GM21529 (cell line): ENCODE data around the gene PXN.
"Not testable (repeated sequence)": the region's sequence is repeated elsewhere in the genome, so short reads cannot be mapped to it uniquely, and the experiment has no call there.

ENCODE experiments used
- ATAC-seq: cut with Tn5 transposase; IDR thresholded peaks from one replicate; pipeline ENCODE4 v1.9.1; 2021; ENCODE audit not compliant: unreplicated experiment

PXN gene

DNA sequence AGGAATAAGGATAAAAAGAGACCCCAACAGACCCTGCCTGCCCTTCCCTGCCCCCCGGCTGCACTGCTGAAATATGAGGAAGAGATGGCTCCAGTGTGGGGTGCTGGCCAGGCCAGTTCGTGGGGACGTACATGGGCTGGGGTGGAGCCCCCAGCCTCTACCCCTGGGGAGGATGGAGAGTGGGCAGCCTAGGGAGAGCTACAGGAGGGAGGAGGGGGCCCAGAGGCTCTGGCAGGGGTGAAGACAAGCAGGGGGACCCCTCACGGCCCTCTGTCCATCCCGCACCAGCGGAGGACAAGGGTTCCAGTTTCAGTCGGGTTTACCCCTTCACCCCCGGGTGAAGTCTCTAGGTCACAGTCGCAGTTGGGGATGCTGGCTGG lies 53.6 kb downstream of the PXN start:
- no peak for ATAC-seq

DNA sequence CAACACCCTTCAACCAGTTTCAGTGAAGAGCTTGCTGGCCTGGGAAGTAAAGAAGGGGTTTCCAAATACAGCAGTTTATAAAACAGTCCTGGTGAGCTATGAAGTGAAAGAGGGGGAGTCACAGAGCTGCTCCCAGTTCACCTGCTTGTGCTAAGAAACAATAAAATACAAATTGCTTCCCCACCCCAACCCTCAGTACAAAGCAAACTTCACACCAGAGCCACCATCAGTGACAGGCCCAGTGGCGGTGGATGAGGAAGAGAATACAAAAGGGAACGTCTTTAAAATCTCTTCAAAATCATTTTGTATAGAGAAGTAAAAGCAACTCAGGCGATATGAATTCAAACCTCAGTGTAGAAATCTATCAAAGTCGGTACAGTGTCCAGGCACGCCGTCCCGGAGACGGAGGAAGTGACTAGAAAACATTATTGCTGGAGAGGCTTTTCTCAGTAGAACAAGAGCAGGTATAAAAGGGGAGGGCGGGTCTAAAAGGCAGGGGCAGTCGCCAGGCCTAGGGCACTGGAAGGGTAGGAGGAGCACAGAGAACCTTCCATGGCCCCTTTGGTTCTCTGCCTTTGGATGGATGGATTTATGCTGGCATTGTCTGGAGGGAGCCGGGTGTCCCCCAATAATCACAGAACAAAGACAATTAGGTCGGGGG lies 54.2 kb downstream of the PXN start:
- ATAC-seq, result no peak

DNA sequence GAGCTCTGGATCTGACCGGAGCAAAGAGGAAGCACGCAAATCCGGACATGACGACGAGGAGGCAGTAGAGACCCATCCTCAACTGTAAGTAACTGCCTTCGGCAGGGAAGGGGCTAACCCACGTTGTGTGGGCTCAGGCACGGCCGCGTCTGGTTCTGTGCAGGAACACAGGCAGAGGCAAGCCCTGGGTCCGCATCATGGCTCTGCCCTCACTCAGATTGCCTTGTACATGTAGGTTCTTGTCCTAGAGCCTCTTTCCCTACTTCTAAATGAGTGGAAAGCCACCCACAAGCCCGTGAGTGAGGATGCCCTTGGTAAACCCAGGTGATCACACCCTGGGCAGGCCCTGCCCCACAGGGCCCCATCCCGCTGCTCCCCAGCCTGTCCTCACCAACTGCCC lies 55.7 kb downstream of the PXN start:
- no peak for ATAC-seq

DNA sequence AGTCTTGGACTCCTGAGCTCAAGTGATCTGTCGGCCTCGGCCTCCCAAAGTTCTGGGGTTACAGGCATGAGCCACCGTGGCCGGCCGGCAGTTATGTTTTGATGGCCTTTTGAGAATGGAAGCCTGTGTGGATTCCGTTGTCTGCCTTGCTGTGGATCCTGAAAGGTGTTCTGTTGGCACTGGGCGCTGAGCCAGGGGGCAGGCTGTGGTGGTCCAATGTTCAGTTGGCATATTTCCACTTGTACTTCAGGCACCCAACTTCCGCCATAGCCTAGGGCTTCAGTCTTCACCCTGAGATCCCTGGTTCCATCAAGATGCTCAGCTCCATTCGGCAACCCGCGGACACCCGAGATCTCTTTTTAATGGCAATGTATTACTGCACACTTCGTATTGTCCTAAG lies 58.3 kb downstream of the PXN start:
- ATAC-seq, result no peak

DNA sequence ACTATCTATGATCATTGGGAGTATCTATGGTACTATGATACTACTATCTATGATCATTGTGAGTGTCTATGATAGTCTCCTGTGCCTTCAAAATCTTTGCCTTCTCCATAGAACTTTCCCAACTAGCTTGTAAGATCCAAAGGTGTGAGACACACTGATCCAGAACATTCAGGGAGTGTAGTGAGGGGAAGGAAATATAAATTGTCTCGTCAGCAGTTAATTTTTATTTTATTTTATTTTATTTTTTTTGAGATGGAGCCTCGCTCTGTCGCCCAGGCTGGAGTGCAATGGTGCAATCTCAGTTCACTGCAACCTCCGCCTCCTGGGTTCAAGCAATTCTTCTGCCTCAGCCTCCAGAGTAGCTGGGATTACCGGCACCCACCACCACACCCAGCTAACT lies 58.7 kb downstream of the PXN start:
- ATAC-seq, result not testable (repeated sequence)

DNA sequence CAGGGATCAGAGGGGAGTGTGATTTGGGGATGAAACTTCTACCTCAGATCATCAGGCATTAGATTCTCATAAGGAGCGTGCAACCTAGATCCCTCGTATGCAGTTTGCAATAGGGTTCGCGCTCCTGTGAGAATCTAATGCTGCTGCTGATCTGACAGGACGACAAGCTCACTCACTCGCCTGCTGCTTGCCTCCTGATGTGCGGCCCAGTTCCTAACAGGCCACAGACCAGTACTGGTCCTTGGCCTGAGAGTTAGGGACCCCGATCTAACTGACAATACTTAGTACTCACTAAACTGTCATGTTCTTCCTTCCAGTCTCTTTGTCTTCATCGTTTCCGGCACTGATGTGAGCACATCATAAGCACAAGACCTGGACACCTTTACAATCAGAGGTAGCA lies 59.3 kb downstream of the PXN start:
- no peak for ATAC-seq

DNA sequence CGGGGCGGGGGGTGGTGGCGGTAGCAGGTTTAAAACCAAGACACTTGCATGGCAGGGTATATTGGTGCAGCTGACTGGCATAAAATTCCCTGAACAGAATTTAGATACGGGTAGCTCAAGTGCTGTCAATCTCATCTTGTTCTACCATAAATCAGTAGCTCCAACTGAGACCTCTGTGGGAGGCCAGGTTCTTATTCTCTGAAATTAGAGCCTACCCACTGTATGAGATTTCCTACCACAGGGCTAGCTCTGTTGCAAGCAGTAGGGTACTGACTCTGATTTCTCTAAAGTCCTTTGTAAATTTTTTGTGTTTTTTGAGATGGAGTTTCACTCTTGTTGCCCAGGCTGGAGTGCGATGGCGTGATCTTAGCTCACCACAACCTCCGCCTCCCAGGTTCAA lies 61.4 kb downstream of the PXN start:
- no peak for ATAC-seq

DNA sequence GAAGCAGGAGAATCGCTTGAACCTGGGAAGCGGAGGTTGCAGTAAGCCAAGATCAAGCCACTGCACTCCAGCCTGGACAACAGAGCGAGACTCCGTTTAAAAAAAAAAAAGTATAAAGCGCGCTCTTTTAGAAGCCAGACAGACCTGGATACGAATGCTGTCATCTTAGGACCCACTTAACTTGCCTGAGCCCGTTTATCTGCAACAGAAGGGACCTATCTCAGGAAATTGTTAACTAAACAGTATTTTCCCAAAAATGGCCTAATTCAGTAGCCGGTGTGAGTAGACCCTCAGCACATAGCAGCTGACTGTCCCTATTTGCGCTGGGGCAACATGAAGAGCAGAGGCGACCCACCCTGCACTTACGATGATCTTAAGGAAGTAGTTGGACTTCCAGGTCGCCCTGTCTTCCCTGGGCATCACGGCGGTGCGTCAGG lies 65.1 kb downstream of the PXN start:
- no peak for ATAC-seq

DNA sequence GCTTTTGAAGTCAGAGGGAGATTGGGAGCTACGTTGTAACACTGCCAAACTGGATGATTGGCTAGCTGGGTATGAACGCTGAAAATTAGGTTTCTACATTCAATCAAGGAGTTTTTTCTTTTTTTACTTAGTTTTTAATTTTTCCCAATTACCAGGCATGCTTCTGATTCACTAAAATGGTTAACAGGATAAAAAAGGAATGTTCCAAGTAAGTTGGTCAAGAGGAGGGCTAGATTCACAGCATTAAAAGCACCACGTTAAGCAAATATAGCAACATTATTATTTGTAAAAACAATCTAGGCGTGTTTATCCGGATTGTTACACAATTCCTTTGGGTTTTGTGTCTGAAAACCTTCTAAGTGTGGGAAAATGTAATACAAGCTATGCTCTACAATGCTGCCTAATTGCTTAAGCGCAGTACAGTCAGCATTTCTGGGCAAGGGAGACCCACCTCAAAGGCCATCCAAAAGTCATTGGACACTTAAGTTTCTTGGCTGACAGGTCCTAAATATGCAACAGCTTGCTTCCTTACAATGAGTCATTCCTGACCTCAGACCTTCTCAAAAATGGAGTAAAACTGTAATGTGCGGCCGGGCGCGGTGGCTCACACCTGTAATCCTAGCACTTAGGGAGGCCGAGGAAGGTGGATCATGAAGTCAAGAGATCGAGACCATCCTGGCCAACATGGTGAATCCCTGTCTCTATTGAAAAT lies 65.8 kb downstream of the PXN start:
- no peak for ATAC-seq

DNA sequence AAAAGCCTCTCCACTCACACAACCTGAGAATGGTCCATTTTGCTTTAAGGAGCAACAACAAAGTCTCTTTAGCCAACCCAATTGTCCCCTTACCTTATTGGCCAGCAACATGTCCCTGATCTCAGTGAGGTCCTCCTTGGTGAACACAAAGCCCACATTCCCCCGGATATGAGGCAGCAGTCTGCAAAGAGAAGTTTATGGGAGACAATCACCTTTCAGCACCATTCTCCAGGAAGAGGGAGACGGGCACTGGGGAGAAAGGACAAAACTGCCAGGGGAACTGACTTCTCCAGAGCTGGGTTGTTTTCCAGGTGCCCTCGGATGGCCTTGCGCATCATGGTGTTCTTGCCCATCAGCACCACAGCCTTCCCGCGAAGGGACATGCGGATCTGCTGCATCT lies 66.5 kb downstream of the PXN start:
- ATAC-seq, result no peak

DNA sequence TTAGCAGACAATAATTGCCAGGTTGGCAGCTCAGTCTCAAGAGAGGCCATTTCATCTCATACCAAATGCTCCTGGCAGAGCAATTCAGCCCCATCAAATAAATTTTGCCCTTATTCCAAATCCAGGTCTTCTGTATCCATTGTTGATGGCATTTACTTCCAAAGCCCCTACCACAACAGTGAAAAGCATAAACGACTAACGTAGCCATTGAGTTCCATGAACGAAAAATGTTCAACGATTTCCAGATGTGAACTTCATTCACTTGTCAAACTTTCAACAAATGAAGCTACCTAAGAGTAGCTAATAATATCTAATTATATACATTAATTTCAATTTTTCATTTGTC lies 68.0 kb downstream of the PXN start:
- no peak for ATAC-seq

DNA sequence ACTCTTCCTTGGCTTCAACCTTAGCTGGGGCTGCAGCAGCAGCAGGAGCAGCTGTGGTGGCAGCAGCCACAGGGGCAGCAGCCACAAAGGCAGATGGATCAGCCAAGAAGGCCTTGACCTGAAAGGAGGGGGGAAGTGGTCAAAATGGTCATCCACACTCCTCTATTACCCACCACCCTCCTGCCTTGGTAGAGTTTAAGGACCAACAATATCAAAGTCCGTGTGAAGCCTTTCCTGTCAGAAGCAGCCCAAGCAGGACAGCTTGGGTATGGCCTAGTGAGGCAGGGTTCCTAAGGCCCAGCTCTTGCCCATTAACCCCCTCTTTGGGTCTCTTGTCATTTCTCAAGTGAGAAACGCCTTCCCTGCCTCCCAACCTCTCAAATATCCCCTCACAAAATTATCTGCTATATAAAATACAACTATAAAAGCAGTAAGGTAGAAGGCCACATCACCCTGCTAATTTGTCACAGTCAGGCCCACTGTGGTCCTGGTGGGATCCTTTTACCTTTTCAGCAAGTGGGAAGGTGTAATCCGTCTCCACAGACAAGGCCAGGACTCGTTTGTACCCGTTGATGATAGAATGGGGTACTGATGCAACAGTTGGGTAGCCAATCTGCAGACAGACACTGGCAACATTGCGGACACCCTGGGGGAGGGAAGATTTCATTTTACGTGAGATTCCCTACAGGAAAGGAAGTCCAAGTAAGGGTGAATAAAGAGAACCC lies 68.6 kb downstream of the PXN start:
- ATAC-seq, result not testable (repeated sequence)

DNA sequence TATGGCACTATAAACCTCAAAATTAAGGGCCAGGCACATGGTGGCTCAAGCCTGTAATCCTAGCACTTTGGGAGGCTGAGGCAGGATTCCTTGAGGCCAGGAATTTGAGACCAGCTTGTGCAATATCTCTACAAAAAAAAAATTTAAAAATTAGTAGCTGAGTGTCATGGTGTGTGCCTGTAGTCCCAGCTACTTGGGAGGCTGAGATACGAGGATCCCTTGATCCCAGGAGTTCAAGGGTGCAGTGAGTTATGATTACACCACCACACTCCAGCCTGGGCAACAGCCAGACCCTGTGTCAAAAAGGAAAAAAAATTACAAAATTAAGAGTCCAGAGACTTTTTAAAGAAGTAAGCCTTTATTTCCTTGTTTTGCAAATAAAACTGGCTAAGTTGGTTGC lies 69.2 kb downstream of the PXN start:
- ATAC-seq, result no peak

DNA sequence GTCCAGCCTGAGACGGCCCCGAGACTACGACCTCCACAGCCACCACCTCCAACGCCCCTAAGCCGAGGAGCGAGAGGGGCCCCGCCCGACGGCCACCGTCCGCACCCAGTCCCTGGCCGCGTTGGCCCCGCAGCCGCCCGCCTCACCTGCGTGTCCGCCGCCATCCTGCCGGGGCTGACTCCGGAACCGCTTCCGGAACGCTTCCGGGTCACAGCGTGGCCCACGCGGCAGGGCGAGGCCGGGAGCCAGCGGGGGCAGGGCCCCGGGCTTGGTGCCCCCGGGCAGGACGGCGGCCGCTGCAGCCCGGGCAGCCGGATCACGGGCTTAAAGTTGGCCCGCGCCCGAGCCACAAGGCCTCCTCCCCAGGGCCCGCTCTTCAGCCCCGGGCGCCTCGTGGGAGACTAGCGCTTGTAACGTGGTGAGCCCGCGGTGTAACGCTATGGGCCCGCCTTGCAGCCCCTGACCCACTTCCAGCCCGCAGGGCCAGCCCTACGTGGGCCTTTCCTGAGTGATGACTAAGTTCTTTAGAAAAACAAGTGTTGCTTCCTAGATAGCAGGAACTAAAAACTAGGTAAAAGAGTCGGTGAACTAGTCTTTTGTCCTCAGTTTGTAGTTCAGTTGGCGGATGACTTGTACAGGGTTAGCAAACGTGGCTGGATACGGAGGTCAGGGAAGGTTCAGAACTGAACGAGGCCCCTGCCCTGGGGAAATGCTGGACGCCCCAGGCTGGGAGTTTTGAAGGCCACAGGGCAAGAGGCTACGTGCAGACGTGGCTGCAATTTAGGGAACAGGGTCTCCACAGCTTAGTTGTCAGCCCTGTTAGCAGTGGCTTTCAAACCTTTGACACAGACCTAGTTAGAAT lies 70.8 kb downstream of the PXN start, which contains the start of gene GCN1:
Gene GCN1, minus strand, starts transcription at position 182 of the 862 bp plus-strand sequence. Its CDS starts 18 bp downstream, at position 164.
- ATAC-seq, result peak; percentile 73

DNA sequence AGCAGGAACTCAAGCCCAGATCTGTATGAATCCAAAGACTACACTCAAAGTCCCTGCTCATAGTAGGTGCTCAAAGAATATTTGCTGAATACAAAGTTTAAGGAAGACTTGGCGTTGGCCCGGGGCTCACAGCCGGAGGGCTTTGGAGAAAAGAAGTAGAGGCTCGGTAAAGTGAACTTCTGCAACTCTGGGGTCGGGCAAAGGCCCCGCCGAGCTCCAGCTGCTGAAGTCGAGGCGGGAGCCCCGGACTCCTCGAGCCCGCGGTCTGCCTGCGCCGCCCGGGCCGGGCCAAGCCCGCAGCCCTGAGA lies 71.3 kb downstream of the PXN start:
- peak; percentile 23 for ATAC-seq

DNA sequence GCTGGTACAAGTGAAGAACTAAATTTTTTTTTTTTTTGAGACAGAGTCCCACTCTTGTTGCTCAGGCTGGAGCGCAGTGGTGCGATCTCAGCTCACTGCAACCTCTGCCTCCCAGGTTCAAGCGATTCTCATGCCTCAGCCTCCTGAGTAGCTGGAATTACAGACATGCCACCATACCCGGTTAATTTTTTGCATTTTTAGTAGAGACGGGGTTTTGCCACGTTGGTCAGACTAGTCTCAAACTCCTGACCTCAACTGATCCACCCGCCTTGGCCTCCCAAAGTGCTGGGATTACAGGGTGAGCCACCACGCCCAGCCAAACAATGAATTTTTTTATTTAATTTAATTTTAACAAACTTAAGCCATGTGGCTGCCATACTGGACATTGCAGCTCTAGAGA lies 72.2 kb downstream of the PXN start:
- not testable (repeated sequence) for ATAC-seq

DNA sequence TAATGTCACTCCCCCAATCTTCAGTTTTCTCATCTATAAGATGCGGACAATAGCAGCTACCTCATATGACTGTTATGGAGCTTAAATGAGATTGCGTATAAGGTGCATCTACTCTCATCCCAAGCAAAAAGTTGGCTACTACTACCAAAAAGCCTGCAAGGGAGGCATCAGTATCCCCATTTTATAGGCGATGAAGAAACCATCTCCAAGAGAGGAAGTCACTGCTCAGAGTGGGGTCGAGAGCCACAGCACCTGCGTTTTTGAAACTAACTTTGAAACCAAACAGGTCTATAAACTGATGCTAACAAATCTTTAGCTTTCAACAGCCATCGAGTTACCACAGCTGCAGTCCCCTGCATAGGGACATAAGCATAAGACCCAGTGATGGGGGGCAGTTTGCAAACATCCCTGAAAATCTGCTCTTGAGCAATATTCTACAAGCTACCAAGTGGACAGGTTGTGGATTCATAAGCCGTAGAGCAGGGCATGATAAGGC lies 74.5 kb downstream of the PXN start:
- no peak for ATAC-seq

DNA sequence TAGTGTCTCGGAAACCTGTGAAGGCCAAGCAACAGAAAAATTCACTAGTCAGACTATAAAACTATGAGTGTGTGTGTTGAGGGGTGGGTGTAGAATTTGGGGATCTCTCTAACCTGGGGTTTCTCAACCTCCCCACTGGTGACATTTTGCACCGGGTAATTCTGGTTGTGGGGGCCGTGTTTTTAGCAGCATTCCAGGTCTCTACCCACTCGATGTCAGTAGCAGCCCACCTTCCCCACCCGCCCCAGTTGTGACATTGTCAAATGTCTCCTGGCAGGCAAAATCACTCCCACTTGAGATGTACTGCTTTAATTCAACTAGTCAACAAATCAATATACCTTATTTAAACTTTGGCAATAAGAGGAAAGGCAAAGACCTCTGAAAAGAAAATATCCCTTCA lies 75.1 kb downstream of the PXN start:
- no peak for ATAC-seq

DNA sequence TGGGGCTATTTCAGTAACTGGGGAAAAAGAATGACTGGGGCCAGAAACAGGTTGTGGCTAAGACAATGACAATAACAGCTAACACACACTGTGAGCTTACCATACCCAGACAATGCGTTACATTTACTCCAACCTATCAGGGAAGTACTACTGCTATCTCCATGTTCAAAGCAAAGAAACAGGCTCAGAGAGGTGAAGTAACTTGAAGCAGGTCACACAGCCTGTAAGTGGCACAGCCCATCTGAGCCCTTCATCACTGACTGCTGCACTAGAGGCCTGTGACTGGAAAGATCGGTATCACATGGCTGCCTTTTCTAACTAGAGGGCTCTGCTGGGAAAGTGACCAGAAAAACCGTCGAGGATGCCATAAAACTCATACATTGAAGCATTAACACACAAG lies 78.9 kb downstream of the PXN start:
- ATAC-seq, result no peak

DNA sequence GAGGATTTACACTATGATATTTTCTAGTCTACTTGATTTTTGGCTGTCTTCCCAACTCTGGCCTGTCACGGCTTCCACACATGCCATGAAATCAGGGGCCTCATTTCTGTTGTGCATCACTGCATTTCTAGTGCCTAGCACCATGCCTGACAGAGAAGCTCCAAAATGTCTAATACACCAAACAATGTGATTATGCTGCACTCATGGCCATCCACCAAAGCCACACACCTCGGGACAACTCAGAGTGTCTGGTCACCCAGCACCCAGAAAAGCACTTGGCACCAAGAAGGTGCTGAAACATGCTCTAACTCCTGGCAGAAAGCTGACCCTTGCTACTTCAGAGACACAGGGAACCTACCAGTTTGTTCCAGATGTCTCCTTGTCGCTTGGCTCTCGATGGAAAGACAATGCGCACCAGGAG lies 82.3 kb downstream of the PXN start:
- ATAC-seq, result no peak

DNA sequence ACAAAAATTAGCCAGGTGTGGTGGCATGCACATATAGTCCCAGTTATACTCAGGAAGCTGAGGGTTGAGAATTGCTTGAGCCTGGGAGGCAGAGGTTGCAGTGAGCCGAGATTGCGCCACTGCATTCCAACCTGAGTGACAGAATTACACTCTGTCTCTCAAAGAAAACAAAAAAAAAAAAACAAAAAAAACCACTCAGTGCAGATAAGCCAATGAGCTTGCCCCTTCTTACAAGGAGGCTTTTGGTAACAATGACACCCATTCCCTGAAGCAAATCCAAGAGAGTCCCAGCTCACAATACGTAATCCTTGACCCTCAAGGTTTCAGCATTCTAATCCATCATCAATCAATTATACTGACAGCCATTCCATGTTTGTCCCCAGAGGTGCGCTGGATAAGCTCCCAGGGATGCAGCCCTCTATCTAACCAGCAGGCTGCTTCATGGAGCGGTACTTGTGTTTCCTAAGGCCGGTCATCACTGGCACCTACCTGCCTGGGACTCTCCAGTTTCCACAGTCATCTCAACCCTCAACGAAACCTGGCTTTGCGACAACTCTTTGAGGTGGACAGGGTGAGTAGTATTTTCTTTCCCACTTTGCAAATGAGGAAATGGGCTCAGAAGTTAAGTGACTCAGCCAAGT lies 83.4 kb downstream of the PXN start:
- no peak for ATAC-seq
